Small intestine (tissue), 7 donors: ENCODE measurements around the gene COQ8B. TPM values are rescaled to one million over a fixed set of nuclear protein-coding genes. Genes with fewer than 3 reads are reported as not detected.

Experiments used
- DNase-seq, 2 donors: peaks; one replicate each; pipeline versions ENCODE4 v3.0.0 to v3.0.0-alpha.2; 2013
- FAIRE-seq: peaks from 2 replicates; lab custom pipeline; 2012; peaks lifted over from hg19 to GRCh38; lab: Jason Lieb, UNC
- H3K27ac ChIP-seq, 3 donors: one replicate each; pipeline ENCODE4 v1.5.1; 2013; ENCODE audit warnings: low read length in 2 of 3, mild to moderate bottlenecking in 2 of 3, control low read depth in 1 of 3, inconsistent platforms in 1 of 3, low read depth in 1 of 3, moderate library complexity in 1 of 3
- H3K27me3 ChIP-seq, 3 donors: one replicate each; pipeline ENCODE4 v1.6.1; 2013; ENCODE audit warnings: low read length in 3 of 3, inconsistent platforms in 1 of 3; ENCODE audit not compliant: control insufficient read depth in 3 of 3, insufficient read depth in 3 of 3
- H3K36me3 ChIP-seq, 3 donors: one replicate each; pipeline ENCODE4 v1.6.1; 2013; ENCODE audit warnings: low read length in 3 of 3, inconsistent platforms in 1 of 3, low read depth in 1 of 3, mild to moderate bottlenecking in 1 of 3, moderate library complexity in 1 of 3; ENCODE audit not compliant: control insufficient read depth in 3 of 3, insufficient read depth in 2 of 3
- H3K4me1 ChIP-seq, 3 donors: one replicate each; pipeline ENCODE4 v1.6.1; 2013; ENCODE audit warnings: low read length in 2 of 3, inconsistent platforms in 1 of 3, low read depth in 1 of 3, mild to moderate bottlenecking in 1 of 3, moderate library complexity in 1 of 3; ENCODE audit not compliant: control insufficient read depth in 3 of 3, insufficient read depth in 2 of 3
- H3K4me3 ChIP-seq, 3 donors: one replicate each; pipeline ENCODE4 v1.5.1; 2013; ENCODE audit warnings: low read length in 3 of 3, control low read depth in 1 of 3, inconsistent platforms in 1 of 3, low read depth in 1 of 3, mild to moderate bottlenecking in 1 of 3, moderate library complexity in 1 of 3
- H3K9me3 ChIP-seq, 2 donors: one replicate each; pipeline ENCODE4 v1.6.1; 2013; ENCODE audit warnings: low read depth in 1 of 2, low read length in 1 of 2; ENCODE audit not compliant: control insufficient read depth in 2 of 2, insufficient read depth in 1 of 2
- WGBS, 3 donors: extraction: QIAGEN DNeasy Blood & Tissue Kit; methylation state at CpG; one replicate each; pipeline ENCODE4 v1.1.7; 2013; 5-methylcytosine and 5-hydroxymethylcytosine counted together
- polyA plus RNA-seq, 4 donors: library from polyadenylated mRNA; stranded (reverse) in 3 of 4; unstranded in 1 of 4; fragments of 200-250 nt in 3 of 4; fragments of 120-200 nt in 1 of 4; gene quantifications; one replicate each; pipeline versions ENCODE4 v1.2.1 to v1.2.3, GENCODE V29; 2013
- donor health status: healthy with polysubstance abuse.
- donor health status: control.
- donor health status: control.
- donor health status: Bipolar disorder and iron deficiency.
- donor health status: healthy.

Gene COQ8B
- polyA plus RNA-seq, 4 donors, result 29.2 to 45.5 (median 42.8) TPM

GRCh38 chr19:40683437-40683836 is 33.2 kb downstream of the COQ8B start:
- WGBS, 3 donors, result 91 to 97% (median 92%) methylated on average over 9 of the region's 9 CpGs
- no peak overlapping the region for H3K27ac ChIP-seq
- H3K9me3 ChIP-seq, result no peaks in the 10 kb centered on the region
- H3K27me3 ChIP-seq, result no peaks in the 10 kb centered on the region
- FAIRE-seq (no peak), DNase-seq (no peak)
- H3K4me3 ChIP-seq, result no peak overlapping the region
- peaks cover 0 to 5% (median 0%) of the 10 kb centered on the region in 3 donors for H3K4me1 ChIP-seq
- H3K36me3 ChIP-seq, result peaks cover 2 to 71% (median 4%) of the 10 kb centered on the region in 3 donors

GRCh38 chr19:40682431-40682964 is 34.2 kb downstream of the COQ8B start:
- Histone ChIP-seq H3K27me3 (no peaks in the 10 kb centered on the region), H3K27ac (no peak overlapping the region), H3K4me3 (no peak overlapping the region), H3K36me3 (peaks cover 2 to 77% (median 6%) of the 10 kb centered on the region in 3 donors), H3K9me3 (no peaks in the 10 kb centered on the region), H3K4me1 (peaks cover 0 to 3% (median 0%) of the 10 kb centered on the region in 3 donors)
- FAIRE-seq, result no peak
- WGBS, 3 donors, result 91 to 94% (median 93%) methylated on average over 16 to 18 of the region's 18 CpGs
- no peak for DNase-seq

- Histone ChIP-seq H3K27ac (no peak overlapping the region), H3K9me3 (no peaks in the 10 kb centered on the region), H3K36me3 (peaks cover 5 to 86% (median 6%) of the 10 kb centered on the region in 3 donors), H3K27me3 (no peaks in the 10 kb centered on the region), H3K4me3 (no peak overlapping the region), H3K4me1 (no peaks in the 10 kb centered on the region)
- DNase-seq (no peak), FAIRE-seq (no peak)
- 63 to 87% (median 81%) methylated on average over 4 of the region's 4 CpGs for WGBS, 3 donors
These were observed 35.6 kb downstream of the COQ8B start for GRCh38 chr19:40681039-40681438.

- no peak overlapping the region for H3K4me3 ChIP-seq
- peaks cover 2 to 78% (median 4%) of the 10 kb centered on the region in 3 donors for H3K36me3 ChIP-seq
- FAIRE-seq, result no peak
These were observed 39.5 kb downstream of the COQ8B start for GRCh38 chr19:40677156-40677555.

GRCh38 chr19:40674291-40674690 is 42.4 kb downstream of the COQ8B start:
- peaks cover 0 to 10% of the 10 kb centered on the region in 2 donors for H3K9me3 ChIP-seq
- H3K4me3 ChIP-seq, result no peak overlapping the region
- H3K36me3 ChIP-seq, result peaks cover 2 to 84% (median 9%) of the 10 kb centered on the region in 3 donors
- H3K27me3 ChIP-seq, result no peaks in the 10 kb centered on the region
- FAIRE-seq (no peak), DNase-seq (no peak)
- 81 to 86% (median 84%) methylated on average over 3 of the region's 3 CpGs for WGBS, 3 donors
- no peak overlapping the region for H3K27ac ChIP-seq
- H3K4me1 ChIP-seq, result no peaks in the 10 kb centered on the region

More at GRCh38 chr19:40677156-40677555, 39.5 kb downstream of the COQ8B start:
- Histone ChIP-seq H3K27me3 (no peaks in the 10 kb centered on the region), H3K9me3 (no peaks in the 10 kb centered on the region), H3K4me1 (no peaks in the 10 kb centered on the region), H3K27ac (no peak overlapping the region)
- 95 to 96% (median 96%) methylated on average over 23 of the region's 23 CpGs for WGBS, 3 donors
- no peak for DNase-seq

- Histone ChIP-seq H3K36me3 (peaks cover 2 to 81% (median 11%) of the 10 kb centered on the region in 3 donors), H3K27ac (no peak overlapping the region), H3K27me3 (no peaks in the 10 kb centered on the region), H3K9me3 (peaks cover 0 to 15% of the 10 kb centered on the region in 2 donors), H3K4me3 (no peak overlapping the region), H3K4me1 (no peaks in the 10 kb centered on the region)
- FAIRE-seq (no peak), DNase-seq (no peak)
- 93 to 95% (median 94%) methylated on average over 10 to 11 of the region's 11 CpGs for WGBS, 3 donors
These were observed 43.3 kb downstream of the COQ8B start for GRCh38 chr19:40673397-40673796.

GRCh38 chr19:40672573-40673299 is 44.0 kb downstream of the COQ8B start:
- Histone ChIP-seq H3K4me3 (no peak overlapping the region), H3K27ac (no peak overlapping the region), H3K4me1 (no peaks in the 10 kb centered on the region), H3K36me3 (peaks cover 0 to 84% (median 11%) of the 10 kb centered on the region in 3 donors), H3K27me3 (no peaks in the 10 kb centered on the region), H3K9me3 (peaks cover 0 to 15% of the 10 kb centered on the region in 2 donors)
- DNase-seq (no peak), FAIRE-seq (no peak)
- WGBS, 3 donors, result 89 to 92% (median 90%) methylated on average over 7 of the region's 7 CpGs

- H3K36me3 ChIP-seq, result peaks cover 0 to 85% (median 9%) of the 10 kb centered on the region in 3 donors
- 82 to 88% (median 87%) methylated on average over 2 of the region's 2 CpGs for WGBS, 3 donors
- no peaks in the 10 kb centered on the region for H3K4me1 ChIP-seq
- no peak for DNase-seq
- H3K27me3 ChIP-seq, result no peaks in the 10 kb centered on the region
- H3K27ac ChIP-seq, result no peak overlapping the region
- H3K4me3 ChIP-seq, result no peak overlapping the region
- H3K9me3 ChIP-seq, result peaks cover 0 to 15% of the 10 kb centered on the region in 2 donors
- no peak for FAIRE-seq
These were observed 44.6 kb downstream of the COQ8B start for GRCh38 chr19:40672038-40672437.
